Activated T-cell treated with anti-CD3 and anti-CD28 coated beads, Interleukin-2, amount 50 U/mL, for 72 hours (primary cell): ENCODE measurements around the gene EPHB3. TPM values are rescaled to one million over a fixed set of nuclear protein-coding genes. Genes with fewer than 3 reads are reported as not detected.

Experiments used
- ATAC-seq, 2 donors: fragments of 150-1000 bp; cut with Tn5 transposase; replicated peaks in 1 of 2; 2 replicates each; pipeline ENCODE4 v1.10.0; 2021; ENCODE audit warnings: moderate library complexity in 2 of 2, mild to moderate bottlenecking in 1 of 2
- DNase-seq, 2 donors: peaks; one replicate each; pipeline ENCODE4 v3.0.0; 2021 to 2022; ENCODE audit warnings: mixed read lengths in 1 of 2
- H3K27ac Mint-ChIP-seq: one replicate; pipeline ENCODE4 v1.8.0; 2022; ENCODE audit warnings: mild to moderate bottlenecking, moderate library complexity, mixed read lengths
- H3K27me3 Mint-ChIP-seq: one replicate; pipeline ENCODE4 v1.8.0; 2022; ENCODE audit warnings: low read depth, mixed read lengths
- H3K36me3 Mint-ChIP-seq, 2 donors: one replicate each; pipeline ENCODE4 v1.8.0; 2022; ENCODE audit warnings: mixed read lengths in 2 of 2, mild to moderate bottlenecking in 1 of 2; ENCODE audit not compliant: insufficient read depth in 2 of 2
- H3K4me1 Mint-ChIP-seq: one replicate; pipeline ENCODE4 v1.8.0; 2022; ENCODE audit warnings: low read depth, mixed read lengths
- H3K4me3 Mint-ChIP-seq, 2 donors: one replicate each; pipeline ENCODE4 v1.8.0; 2022; ENCODE audit warnings: mild to moderate bottlenecking in 2 of 2, mixed read lengths in 2 of 2, moderate library complexity in 2 of 2
- H3K9me3 Mint-ChIP-seq, 2 donors: one replicate each; pipeline ENCODE4 v1.8.0; 2022; ENCODE audit warnings: mixed read lengths in 2 of 2
- total RNA-seq, 2 donors: library from RNA; stranded (reverse); gene quantifications; one replicate each; pipeline ENCODE4 v1.2.3, GENCODE V29; 2022

EPHB3 gene
- total RNA-seq, 2 donors from 2014 or later, result 0.12 to 0.50 TPM

DNA sequence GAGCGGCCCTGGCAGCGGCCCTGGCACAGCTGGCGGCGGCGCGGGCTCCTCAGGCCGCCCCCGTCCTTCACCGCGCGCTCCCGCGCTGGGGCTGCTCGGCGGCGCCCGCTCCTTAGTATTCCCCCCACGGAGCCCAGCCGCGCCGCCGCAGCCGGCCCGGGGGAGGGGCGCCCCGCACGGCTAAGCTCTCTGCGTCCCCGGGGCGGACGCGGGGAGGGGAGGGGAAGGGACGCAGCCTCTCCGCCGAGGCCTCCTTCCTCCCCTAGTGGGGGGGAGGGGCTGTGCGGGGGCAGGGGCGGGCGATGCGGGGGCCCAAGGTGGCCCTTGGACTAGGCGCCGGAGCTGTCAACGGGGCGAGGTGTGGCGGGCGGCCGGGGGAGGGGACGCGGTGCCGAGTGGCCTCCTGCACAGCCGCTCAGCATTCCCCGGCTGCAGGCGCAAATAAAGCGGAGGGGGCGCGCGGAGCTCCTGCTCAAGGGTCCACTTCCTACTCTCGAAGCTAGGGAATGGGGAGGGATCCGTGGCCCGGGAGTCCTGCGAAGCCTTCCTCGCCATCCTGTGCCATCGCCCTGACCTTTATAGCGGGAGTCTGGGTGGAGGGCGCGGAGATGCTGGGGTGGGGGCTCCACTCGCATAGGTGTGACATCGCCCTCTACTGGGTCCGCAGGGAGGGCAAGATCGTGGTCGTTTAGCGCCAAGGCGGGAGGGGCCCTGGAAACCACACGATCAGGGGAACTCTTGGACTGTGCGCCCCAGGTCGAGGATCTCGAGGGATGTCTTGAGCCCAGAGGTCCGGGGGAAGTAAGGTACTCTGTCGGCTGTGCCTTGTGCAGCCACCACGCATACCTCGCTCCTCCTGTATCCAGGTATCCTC lies 22.2 kb downstream of the EPHB3 start:
- ATAC-seq (peak; percentile 50 to 61), DNase-seq (peak; percentile 12 to 17)
- Mint-ChIP-seq H3K4me1 (peaks cover 11% of the 10 kb centered on the region), H3K27ac (no peak overlapping the region), H3K4me3 (peak overlapping the region in 1 of 2 donors; percentile 44), H3K36me3 (no peaks in the 10 kb centered on the region), H3K9me3 (no peaks in the 10 kb centered on the region), H3K27me3 (peaks cover 30% of the 10 kb centered on the region)

DNA sequence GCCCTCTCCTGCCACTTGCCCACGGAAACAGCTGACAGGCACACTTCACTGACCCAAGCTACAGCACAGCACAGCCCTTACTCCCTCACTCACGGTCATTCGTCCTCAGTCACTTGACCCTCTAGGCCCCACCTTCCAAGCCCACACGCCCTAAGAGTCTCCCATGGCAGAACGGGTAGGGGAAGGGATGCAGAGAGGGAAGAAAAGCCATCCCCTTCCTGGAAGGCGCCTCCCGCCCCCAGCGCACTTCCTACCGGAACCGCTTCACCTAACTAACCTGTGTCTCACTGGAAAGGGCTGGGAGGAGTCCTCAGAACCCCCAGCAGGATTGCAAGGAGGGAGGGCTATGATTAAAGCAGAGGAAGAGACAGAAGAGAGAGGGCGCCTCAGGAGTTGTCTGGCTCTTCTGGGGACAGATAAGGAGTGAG lies 22.9 kb downstream of the EPHB3 start:
- no peak for DNase-seq
- H3K4me3 Mint-ChIP-seq, result peak overlapping the region in 1 of 2 donors; percentile 44
- H3K36me3 Mint-ChIP-seq, result no peaks in the 10 kb centered on the region
- peaks cover 30% of the 10 kb centered on the region for H3K27me3 Mint-ChIP-seq
- no peak for ATAC-seq
- no peak overlapping the region for H3K27ac Mint-ChIP-seq
- peaks cover 11% of the 10 kb centered on the region for H3K4me1 Mint-ChIP-seq
- H3K9me3 Mint-ChIP-seq, result no peaks in the 10 kb centered on the region

DNA sequence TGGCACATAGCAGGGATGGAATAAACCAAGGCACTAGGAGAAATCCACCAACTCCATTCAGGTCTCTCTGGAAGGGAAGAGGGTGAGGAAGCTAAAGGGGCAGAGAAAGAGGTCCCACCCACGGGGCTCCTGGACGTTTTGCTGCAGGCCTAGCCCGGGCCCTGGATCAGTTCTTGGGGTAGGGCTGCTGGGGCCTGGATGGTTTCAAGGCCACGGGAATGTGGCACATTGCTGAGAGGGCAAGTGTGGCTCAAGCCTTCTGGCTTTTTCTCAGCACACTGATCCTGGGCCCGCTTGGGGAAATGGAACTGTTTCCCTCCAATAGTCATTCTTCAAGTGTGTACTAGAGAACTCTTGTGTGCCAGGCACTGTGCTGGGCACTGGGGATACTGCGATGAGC lies 24.0 kb downstream of the EPHB3 start:
- no peaks in the 10 kb centered on the region for H3K36me3 Mint-ChIP-seq
- H3K4me3 Mint-ChIP-seq, result no peak overlapping the region
- H3K9me3 Mint-ChIP-seq, result no peaks in the 10 kb centered on the region
- ATAC-seq, result no peak
- peaks cover 30% of the 10 kb centered on the region for H3K27me3 Mint-ChIP-seq
- no peak overlapping the region for H3K27ac Mint-ChIP-seq
- H3K4me1 Mint-ChIP-seq, result peaks cover 11% of the 10 kb centered on the region
- no peak for DNase-seq

DNA sequence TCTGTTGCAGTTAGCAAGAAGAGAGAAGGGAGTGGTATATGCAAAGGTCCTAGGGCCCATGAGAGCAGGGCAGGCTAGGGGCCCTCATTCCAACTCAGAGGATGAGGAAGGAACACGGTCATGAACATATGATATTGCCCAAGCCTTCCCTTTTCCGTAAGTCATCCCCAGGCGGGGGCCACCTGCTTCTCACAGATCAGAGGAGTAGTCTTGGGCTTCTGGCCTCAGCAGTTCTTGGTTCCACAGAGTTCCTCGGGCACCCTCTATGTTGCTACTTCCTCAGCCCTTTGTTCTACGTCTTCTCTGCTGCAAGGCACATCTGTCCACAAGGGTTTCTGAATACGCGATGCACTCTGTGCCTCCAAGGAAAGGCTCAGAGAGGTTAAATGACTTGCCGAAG lies 25.3 kb downstream of the EPHB3 start:
- no peak overlapping the region for H3K4me3 Mint-ChIP-seq

DNA sequence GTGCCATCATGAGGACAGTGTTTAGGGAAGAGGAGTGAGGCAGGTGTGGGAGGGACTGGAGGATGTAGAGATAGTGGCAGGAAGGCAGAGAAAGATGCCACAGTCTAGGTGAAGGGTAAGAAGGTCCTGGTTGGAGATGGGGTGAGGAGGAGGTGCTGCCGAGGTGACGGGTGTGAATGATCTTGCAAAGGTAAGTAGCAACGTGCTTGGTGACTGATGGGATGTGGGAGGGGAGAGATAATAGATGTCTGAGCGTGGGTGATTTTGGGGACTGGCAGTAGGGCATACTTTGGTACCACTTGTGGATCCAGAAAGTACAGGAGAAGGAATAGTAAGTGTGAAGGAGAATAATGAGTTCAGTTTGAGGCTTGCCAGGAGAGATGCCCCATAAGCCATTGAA lies 27.2 kb downstream of the EPHB3 start:
- Mint-ChIP-seq H3K9me3 (no peaks in the 10 kb centered on the region), H3K27me3 (peaks cover 16% of the 10 kb centered on the region), H3K27ac (no peak overlapping the region), H3K4me3 (no peak overlapping the region), H3K4me1 (peaks cover 5% of the 10 kb centered on the region), H3K36me3 (no peaks in the 10 kb centered on the region)
- DNase-seq (no peak), ATAC-seq (no peak)

More for the DNA sequence above, 25.3 kb downstream of the EPHB3 start:
- Mint-ChIP-seq H3K27me3 (peaks cover 30% of the 10 kb centered on the region), H3K36me3 (no peaks in the 10 kb centered on the region), H3K27ac (no peak overlapping the region), H3K9me3 (no peaks in the 10 kb centered on the region), H3K4me1 (peaks cover 11% of the 10 kb centered on the region)
- DNase-seq (no peak), ATAC-seq (no peak)

DNA sequence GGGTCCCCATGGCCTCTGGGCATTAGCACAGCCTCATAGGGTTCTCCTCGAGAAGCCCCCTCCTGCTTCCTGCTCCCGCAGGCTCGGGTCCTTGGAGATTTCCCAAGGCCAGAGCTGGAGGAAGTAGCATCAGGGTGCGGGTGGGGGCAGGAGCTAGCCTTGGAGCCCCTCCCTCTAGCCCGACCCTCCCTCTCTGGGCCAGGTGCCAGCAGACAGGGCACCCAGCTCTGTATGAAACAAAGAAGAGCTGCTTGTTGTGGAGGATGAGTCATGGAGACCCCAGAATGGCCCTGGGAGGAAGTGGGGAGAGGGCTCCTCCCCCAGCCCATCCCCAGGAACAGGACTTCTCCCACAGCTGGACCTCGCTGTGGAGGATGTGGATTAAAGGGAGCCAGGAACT lies 29.2 kb downstream of the EPHB3 start:
- Mint-ChIP-seq H3K4me1 (no peaks in the 10 kb centered on the region), H3K27me3 (no peaks in the 10 kb centered on the region), H3K36me3 (no peaks in the 10 kb centered on the region), H3K9me3 (no peaks in the 10 kb centered on the region), H3K27ac (no peak overlapping the region), H3K4me3 (no peak overlapping the region)
- DNase-seq (no peak), ATAC-seq (no peak)

DNA sequence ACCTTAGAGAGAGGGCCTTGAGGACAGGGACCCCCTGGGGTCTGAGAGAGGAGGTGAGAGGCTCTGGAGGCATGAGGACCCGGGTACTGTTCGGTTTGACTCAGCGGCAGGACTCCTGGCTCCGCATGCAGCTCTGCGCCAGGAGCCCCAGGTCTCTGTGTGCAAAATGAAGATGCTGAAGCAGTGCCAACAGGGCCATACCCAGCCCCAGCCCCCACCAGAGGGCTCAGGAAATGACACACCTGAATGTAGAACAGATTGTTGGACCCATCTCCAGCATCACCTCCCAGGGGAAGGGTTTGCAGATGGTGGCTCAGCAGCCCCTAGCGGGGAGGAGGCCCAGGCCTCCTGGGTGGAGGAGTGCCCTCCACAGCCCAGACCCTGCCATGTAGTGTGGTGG lies 30.2 kb downstream of the EPHB3 start:
- Mint-ChIP-seq H3K36me3 (no peaks in the 10 kb centered on the region), H3K4me1 (no peaks in the 10 kb centered on the region), H3K9me3 (no peaks in the 10 kb centered on the region), H3K4me3 (no peak overlapping the region), H3K27me3 (no peaks in the 10 kb centered on the region), H3K27ac (no peak overlapping the region)
- ATAC-seq (no peak), DNase-seq (no peak)

DNA sequence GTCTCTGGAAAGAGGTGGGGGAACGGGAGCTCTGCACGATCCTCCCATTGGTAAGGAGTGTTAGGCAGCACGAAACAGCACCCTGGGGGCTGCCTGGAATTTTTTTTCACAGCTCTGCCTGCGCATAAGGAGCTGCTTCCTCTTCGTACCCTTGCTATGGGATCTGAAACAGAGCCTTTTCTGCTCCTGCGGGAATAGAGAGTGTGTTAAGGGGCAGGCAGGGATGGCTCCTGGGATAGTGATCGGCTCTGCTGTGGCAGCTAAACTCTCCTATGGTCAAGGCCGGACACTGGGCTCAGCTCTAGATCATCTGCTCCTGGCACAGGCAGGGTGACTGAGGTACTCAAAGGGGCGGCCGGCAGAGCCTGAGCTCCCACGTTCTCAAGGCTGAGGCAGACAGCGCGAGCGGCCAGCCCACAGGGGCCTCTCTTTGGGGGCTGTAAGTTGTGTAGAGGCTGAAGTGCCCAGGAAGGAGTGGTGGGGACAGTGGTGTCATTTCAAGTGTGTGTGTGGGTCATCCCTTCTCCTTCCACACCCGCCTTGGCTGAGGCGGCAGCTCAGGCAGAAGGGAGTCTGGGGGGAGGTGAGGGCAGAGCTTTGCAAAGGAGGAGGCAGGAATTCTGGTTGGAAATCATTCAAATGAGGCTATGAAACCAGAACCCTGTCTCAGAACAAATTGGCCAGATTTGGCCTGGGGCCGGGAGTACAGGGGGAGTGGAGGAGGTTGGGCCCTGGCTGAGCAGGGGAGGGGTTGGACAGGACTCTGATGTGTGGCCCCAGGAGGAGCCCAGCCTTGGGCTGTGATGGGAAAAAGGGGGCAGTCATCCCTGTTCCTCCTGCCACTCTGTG lies 31.0 kb downstream of the EPHB3 start:
- Mint-ChIP-seq H3K9me3 (no peaks in the 10 kb centered on the region), H3K4me1 (no peaks in the 10 kb centered on the region), H3K27me3 (no peaks in the 10 kb centered on the region), H3K36me3 (no peaks in the 10 kb centered on the region), H3K27ac (no peak overlapping the region), H3K4me3 (no peak overlapping the region)
- ATAC-seq (no peak), DNase-seq (no peak)

DNA sequence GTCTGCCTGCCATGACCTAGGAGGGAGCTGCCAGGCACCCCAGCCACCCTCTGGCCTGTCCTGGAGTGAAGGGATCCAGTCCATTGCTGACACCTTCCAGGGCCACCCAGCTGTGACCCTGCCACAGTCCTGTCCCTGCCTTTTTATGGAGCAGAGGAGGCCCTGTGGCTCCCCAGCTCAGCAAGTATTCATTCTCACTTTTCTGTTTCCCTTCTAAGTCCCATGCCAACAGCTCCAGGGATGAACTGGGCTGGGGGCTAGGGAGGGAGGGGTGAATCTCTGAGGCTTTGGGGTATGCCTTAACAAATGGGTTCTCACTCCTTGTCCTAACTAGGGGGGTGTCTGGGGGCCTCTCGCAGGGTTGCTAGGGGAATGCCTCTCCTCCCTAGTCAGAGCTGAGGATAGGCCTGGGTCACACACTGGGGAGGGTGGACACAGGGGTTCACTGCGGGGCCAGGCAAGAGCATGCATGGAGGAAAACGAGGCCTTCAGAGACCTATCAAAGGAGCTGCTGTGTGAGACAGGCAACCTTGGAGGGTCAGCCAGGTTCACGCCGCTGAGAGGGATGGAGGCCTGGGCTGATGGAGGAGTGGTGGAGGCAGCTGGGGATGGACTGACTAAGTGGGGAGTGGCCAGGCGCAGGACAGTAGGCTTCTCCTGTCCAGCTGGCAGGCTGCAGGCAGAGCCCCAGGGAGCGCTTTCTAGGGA lies 31.8 kb downstream of the EPHB3 start:
- Mint-ChIP-seq H3K4me3 (no peak overlapping the region), H3K27ac (no peak overlapping the region), H3K27me3 (no peaks in the 10 kb centered on the region), H3K4me1 (no peaks in the 10 kb centered on the region), H3K9me3 (no peaks in the 10 kb centered on the region), H3K36me3 (no peaks in the 10 kb centered on the region)
- no peak for ATAC-seq
- DNase-seq, result no peak

DNA sequence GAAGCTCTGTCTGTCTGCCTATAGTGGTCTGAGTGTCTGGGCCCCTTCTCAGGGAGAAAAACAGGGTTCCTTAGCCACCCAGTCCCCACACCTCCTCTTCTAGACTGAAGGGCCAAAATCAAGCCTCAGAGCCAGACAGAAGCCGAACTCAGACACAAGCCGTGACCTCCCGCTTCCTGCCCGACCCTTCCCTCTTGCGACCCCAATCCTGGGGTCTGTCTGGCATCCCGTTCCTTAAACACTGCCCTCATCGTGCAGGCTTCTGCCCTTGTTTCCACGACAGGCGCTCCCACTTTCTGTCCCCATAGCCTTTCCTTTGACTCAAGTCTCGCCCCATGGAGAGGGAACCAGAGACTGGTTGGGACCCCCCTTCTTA lies 32.3 kb downstream of the EPHB3 start:
- Mint-ChIP-seq H3K27ac (no peak overlapping the region), H3K4me1 (no peaks in the 10 kb centered on the region), H3K27me3 (no peaks in the 10 kb centered on the region), H3K9me3 (no peaks in the 10 kb centered on the region), H3K36me3 (no peaks in the 10 kb centered on the region), H3K4me3 (no peak overlapping the region)
- ATAC-seq (no peak), DNase-seq (no peak)

DNA sequence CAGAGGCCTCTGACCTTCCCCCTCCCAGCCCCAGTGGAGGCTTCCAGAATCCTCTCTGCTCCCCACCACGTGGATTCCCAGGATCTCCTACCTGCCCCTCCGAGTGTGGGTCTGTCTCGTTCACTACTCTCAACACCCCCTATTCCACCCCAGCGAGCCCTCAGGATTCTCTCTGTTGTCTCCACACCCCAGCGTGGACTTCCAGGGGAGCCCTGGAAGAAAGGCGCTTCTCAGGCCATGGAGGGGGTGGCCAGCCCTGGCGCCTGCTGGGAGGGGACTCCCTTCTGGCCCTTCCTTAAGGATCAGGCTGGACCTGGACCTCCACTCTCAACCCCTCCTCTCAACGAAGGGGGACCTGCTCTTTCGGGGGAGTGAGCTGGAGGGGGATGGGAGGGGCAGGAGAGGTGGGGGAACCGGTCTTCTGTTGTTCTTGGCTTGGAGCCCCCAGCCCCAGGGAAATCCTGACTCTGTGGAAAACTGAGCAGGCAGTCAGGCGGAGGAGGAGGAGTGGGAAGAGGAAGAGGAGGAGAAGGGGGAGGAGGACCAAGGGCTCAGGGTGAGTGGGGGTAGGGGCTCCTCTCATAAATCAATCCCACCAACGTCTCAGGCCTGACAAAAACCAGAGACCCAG lies 32.9 kb downstream of the EPHB3 start:
- H3K36me3 Mint-ChIP-seq, result no peaks in the 10 kb centered on the region
- no peaks in the 10 kb centered on the region for H3K9me3 Mint-ChIP-seq
- H3K27ac Mint-ChIP-seq, result no peak overlapping the region
- H3K27me3 Mint-ChIP-seq, result no peaks in the 10 kb centered on the region
- DNase-seq (no peak), ATAC-seq (no peak)
- H3K4me1 Mint-ChIP-seq, result no peaks in the 10 kb centered on the region
- H3K4me3 Mint-ChIP-seq, result no peak overlapping the region

DNA sequence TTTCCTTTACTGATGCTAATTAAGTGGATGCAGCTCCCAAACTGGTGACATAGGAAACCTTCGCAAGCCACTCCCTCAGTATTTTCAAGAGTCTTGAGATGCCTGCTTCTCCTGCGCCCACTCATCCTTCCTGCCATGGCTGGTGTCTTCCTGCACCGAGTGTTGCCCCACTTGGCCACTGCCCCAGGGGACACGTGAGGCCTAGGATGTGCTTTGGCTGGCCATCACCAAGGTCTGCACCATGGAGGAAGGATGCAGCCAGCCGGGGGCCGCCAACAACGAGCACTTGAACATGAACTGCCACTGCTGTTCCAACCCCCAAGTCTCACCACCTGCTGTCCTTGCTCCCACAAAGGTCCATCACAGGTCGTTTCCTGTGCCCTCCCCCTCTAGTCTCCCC lies 34.1 kb downstream of the EPHB3 start:
- H3K27ac Mint-ChIP-seq, result no peak overlapping the region
- no peaks in the 10 kb centered on the region for H3K9me3 Mint-ChIP-seq
- no peaks in the 10 kb centered on the region for H3K4me1 Mint-ChIP-seq
- ATAC-seq (no peak), DNase-seq (no peak)
- no peaks in the 10 kb centered on the region for H3K36me3 Mint-ChIP-seq
- peaks cover 4% of the 10 kb centered on the region for H3K27me3 Mint-ChIP-seq
- H3K4me3 Mint-ChIP-seq, result no peak overlapping the region

DNA sequence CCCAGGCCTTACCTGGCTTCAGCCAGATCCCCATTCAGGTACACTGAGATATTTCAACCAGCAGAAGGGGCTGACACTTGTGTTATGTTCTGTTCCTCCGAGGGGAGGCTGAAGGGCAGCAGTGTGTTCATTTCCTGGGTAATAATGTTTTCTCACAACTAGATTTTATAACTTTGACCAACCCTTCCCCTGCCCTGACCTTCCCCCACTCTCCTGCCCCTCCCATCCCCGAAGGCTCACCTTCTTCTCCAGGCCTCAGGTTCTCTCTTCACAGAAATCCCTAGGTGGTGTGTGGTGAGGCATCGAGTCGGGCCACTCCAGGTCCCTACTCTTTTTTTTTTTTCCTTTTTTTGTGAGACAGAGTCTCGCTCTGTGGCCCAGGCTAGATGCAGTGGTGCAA lies 34.6 kb downstream of the EPHB3 start:
- Mint-ChIP-seq H3K27ac (no peak overlapping the region), H3K36me3 (no peaks in the 10 kb centered on the region), H3K4me1 (no peaks in the 10 kb centered on the region), H3K4me3 (no peak overlapping the region), H3K27me3 (peaks cover 9% of the 10 kb centered on the region), H3K9me3 (no peaks in the 10 kb centered on the region)
- no peak for ATAC-seq
- no peak for DNase-seq
